Panc1 (cell line): ENCODE data around the gene VPS18. TPM values are rescaled to one million over a fixed set of nuclear protein-coding genes. Genes with fewer than 3 reads are reported as not detected.
A peak's percentile ranks its signal among the peaks of the same experiment; 100 is the strongest.

Source experiments
- ATAC-seq: fragments of 200-7000 bp; cut with Tn5 transposase; 2 replicates; pipeline ENCODE4 v1.9.1; 2020; ENCODE audit warnings: mild to moderate bottlenecking, moderate library complexity
- BruUV-seq: library from RNA; stranded (reverse); fragments of 400-500 nt; replicated peaks from 2 replicates; lab custom pipeline; 2021; lab: Mats Ljungman, UMichigan
- CTCF ChIA-PET: fragments of 300-600 bp; sonication (Branson Sonifier 250); formaldehyde crosslinking; loops from one replicate; lab custom pipeline; 2022; ENCODE audit warnings: antibody characterized with exemption; lab: Charles Lee
- POLR2A ChIA-PET: fragments of 300-600 bp; sonication (Branson Sonifier 250); formaldehyde crosslinking; loops from one replicate; lab custom pipeline; 2022; ENCODE audit warnings: antibody characterized with exemption; lab: Charles Lee
- DNase-seq: peaks from one replicate; pipeline ENCODE4 v3.0.0-alpha.2; 2010; ENCODE audit warnings: low read depth, low spot score
- H3K27ac ChIP-seq: 2 replicates; pipeline ENCODE4 v1.5.1; 2011; ENCODE audit warnings: mild to moderate bottlenecking, low read length, inconsistent platforms
- H3K27me3 ChIP-seq: fragments of 200-500 bp; sonication (Bioruptor generic); 2 replicates; pipeline ENCODE4 v1.6.0; 2014; ENCODE audit warnings: low read length, inconsistent platforms; ENCODE audit not compliant: control insufficient read depth, insufficient read depth
- H3K36me3 ChIP-seq: fragments of 200-500 bp; sonication (Bioruptor generic); 2 replicates; pipeline ENCODE4 v1.5.1; 2014; ENCODE audit warnings: inconsistent platforms, mild to moderate bottlenecking, low read length, moderate library complexity; ENCODE audit not compliant: control insufficient read depth, insufficient read depth
- H3K4me1 ChIP-seq: 2 replicates; pipeline ENCODE4 v1.5.1; 2011; ENCODE audit warnings: inconsistent platforms, mild to moderate bottlenecking, low read length, moderate library complexity; ENCODE audit not compliant: control insufficient read depth, insufficient read depth
- H3K4me3 ChIP-seq, 2 experiments: 2 replicates each; pipeline ENCODE4 v1.5.1; 2011 to 2012; ENCODE audit warnings: low read depth in 2 of 2, low read length in 2 of 2, mild to moderate bottlenecking in 2 of 2, inconsistent platforms in 1 of 2, moderate library complexity in 1 of 2
- H3K9me3 ChIP-seq: fragments of 200-500 bp; sonication (Bioruptor generic); 2 replicates; pipeline ENCODE4 v1.5.1; 2014; ENCODE audit warnings: low read depth, mild to moderate bottlenecking, inconsistent platforms, low read length, moderate library complexity; ENCODE audit not compliant: control insufficient read depth, insufficient read depth
- CTCF ChIP-seq: fragments of 450-650 bp; IDR thresholded peaks from 2 replicates; pipeline ENCODE4 v1.5.1; 2017; ENCODE audit warnings: mild to moderate bottlenecking
- POLR2AphosphoS5 ChIP-seq: IDR thresholded peaks from 2 replicates; pipeline ENCODE4 v1.6.1; 2012; ENCODE audit warnings: mild to moderate bottlenecking, low read depth, low read length, moderate library complexity
- REST ChIP-seq, 2 experiments: IDR thresholded peaks; 2 replicates each; pipeline ENCODE4 v1.6.1; 2011 to 2012; ENCODE audit warnings: low read depth in 2 of 2, control low read depth in 1 of 2, low read length in 1 of 2, mild to moderate bottlenecking in 1 of 2, moderate library complexity in 1 of 2; ENCODE audit not compliant: insufficient read depth in 1 of 2
- SIN3A ChIP-seq: IDR thresholded peaks from 2 replicates; pipeline ENCODE4 v1.6.1; 2012; ENCODE audit warnings: low read depth, mild to moderate bottlenecking, low read length, moderate library complexity, borderline replicate concordance; ENCODE audit not compliant: insufficient read depth
- TCF7L2 ChIP-seq: IDR thresholded peaks from 2 replicates; pipeline ENCODE4 v1.6.1; 2011; ENCODE audit warnings: mild to moderate bottlenecking, low read depth, low read length, inconsistent platforms
- in situ Hi-C: cut with HindIII; loops from 2 replicates; pipeline ENCODE4 v1.10.0; 2016; ENCODE audit warnings: low sequenced_read_pairs, low pct_unique_long_range_greater_than_20kb
- intact Hi-C: fragments of 100-400 bp; cut with micrococcal nuclease; formaldehyde crosslinking; loops from one replicate; pipeline ENCODE4 v1.10.0; 2022; ENCODE audit not compliant: unreplicated experiment
- total RNA-seq: library from RNA; stranded (reverse); gene quantifications from one replicate; pipeline ENCODE4 v1.2.1, GENCODE V29; 2021; ENCODE audit not compliant: unreplicated experiment

The VPS18 gene
- total RNA-seq, 1 experiment from 2014 or later, result 46.7 TPM

- DNase-seq (no peak), ATAC-seq (no peak)
- ChIA-PET CTCF (interaction anchor here (0.5 to 0.9 kb wide), 3 partner anchors 10 to 257 kb away, joined by 3 to 4 read pairs (median 3); no protein-coding TSS in a partner anchor), POLR2A (no interaction called here)
- Histone ChIP-seq H3K27me3 (peaks cover 2% of the 10 kb centered on the region; the same call in 1 of the 2 replicates), H3K4me1 (peaks cover 3% of the 10 kb centered on the region; the same call in 1 of the 2 replicates), H3K27ac (no peak overlapping the region), H3K4me3 (no peak overlapping the region), H3K9me3 (no peaks in the 10 kb centered on the region), H3K36me3 (peaks cover 2% of the 10 kb centered on the region; the same call in 1 of the 2 replicates)
- BruUV-seq, result no TSS peak
- intact Hi-C loops (no loop called here), in situ Hi-C loops (no loop called here)
- no peak for TF ChIP-seq CTCF
These were observed 47.4 kb upstream of the VPS18 start for GRCh38 chr15:40846841-40847222.

GRCh38 chr15:40847223-40847961 lies 46.9 kb upstream of the VPS18 start:
- H3K4me1 ChIP-seq, result peaks cover 3% of the 10 kb centered on the region; the same call in 1 of the 2 replicates
- H3K9me3 ChIP-seq, result no peaks in the 10 kb centered on the region
- intact Hi-C loops, result no loop called here
- CTCF ChIA-PET, result interaction anchor here (0.5 to 0.9 kb wide), 3 partner anchors 10 to 258 kb away, joined by 3 to 4 read pairs (median 3); no protein-coding TSS in a partner anchor
- no peaks in the 10 kb centered on the region for H3K27me3 ChIP-seq
- BruUV-seq, result no TSS peak
- in situ Hi-C loops, result no loop called here
- no peak overlapping the region for H3K27ac ChIP-seq
- no peak overlapping the region for H3K4me3 ChIP-seq
- ATAC-seq (peak; percentile 42), DNase-seq (no peak)
- POLR2A ChIA-PET, result no interaction called here
- TF ChIP-seq SIN3A (no peak), CTCF (no peak)
- peaks cover 2% of the 10 kb centered on the region; the same call in 1 of the 2 replicates for H3K36me3 ChIP-seq

- Histone ChIP-seq H3K27ac (no peak overlapping the region), H3K36me3 (no peaks in the 10 kb centered on the region), H3K9me3 (no peaks in the 10 kb centered on the region), H3K4me3 (no peak overlapping the region), H3K4me1 (no peaks in the 10 kb centered on the region), H3K27me3 (no peaks in the 10 kb centered on the region)
- BruUV-seq, result no TSS peak
- intact Hi-C loops (no loop called here), in situ Hi-C loops (no loop called here)
- ChIA-PET CTCF (no interaction called here), POLR2A (no interaction called here)
- ATAC-seq (no peak), DNase-seq (no peak)
- TF ChIP-seq CTCF, result no peak
- TF ChIP-seq POLR2AphosphoS5, result no peak
- no peak for TF ChIP-seq SIN3A
- TF ChIP-seq REST (IDR thresholded peaks at IDR 0.05; ENCODE audit: insufficient read depth in 1 of 2, low read depth in 2 of 2, low read length in 1 of 2), result no peak
- TF ChIP-seq TCF7L2, result no peak
These were observed 43.6 kb upstream of the VPS18 start for GRCh38 chr15:40850576-40851112.
